K562 (cell line): ENCODE data around the gene TMEM69. TPM values are rescaled to one million over a fixed set of nuclear protein-coding genes. Genes with fewer than 3 reads are reported as not detected.

Experiments used
- ATAC-seq: fragments of 200-7000 bp; cut with Tn5 transposase; 3 replicates; pipeline ENCODE4 v1.9.1; 2020; ENCODE audit warnings: moderate library complexity
- BruUV-seq: library from RNA; stranded (reverse); fragments of 400-500 nt; replicated peaks from 2 replicates; lab custom pipeline; 2021; lab: Mats Ljungman, UMichigan
- CTCF ChIA-PET: fragments of 300-600 bp; formaldehyde crosslinking; extraction: SDS; loops from one replicate; lab custom pipeline; 2021; ENCODE audit warnings: low intra/inter-chr PET ratio; lab: Yijun Ruan, JAX
- POLR2A ChIA-PET: fragments of 300-600, 350-650 bp; sonication (Branson Sonifier 250); formaldehyde crosslinking; extraction: SDS; loops from one replicate; lab custom pipeline; 2021; ENCODE audit warnings: antibody characterized with exemption, inconsistent platforms; lab: Yijun Ruan, JAX
- DNase-seq, 4 experiments: peaks; one replicate each; pipeline versions ENCODE4 v3.0.0 to v3.0.0-alpha.2; 2011 to 2018; ENCODE audit warnings: low spot score in 3 of 4, mixed read lengths in 3 of 4; ENCODE audit errors: extremely low read depth in 1 of 4
- FAIRE-seq: peaks from 2 replicates; lab custom pipeline; 2011; peaks lifted over from hg19 to GRCh38; lab: Jason Lieb, UNC
- H2AFZ ChIP-seq: 2 replicates; pipeline ENCODE4 v1.6.0; 2011; ENCODE audit warnings: low read depth, low read length, control low read depth, inconsistent platforms
- H3K27ac ChIP-seq: fragments of 200-600 bp; 3 replicates; pipeline ENCODE4 v1.8.0; 2011; ENCODE audit warnings: low read depth, mild to moderate bottlenecking, control low read depth, inconsistent platforms, low read length, moderate library complexity, mixed read lengths; ENCODE audit errors: extremely low read depth
- H3K27me3 ChIP-seq, 2 experiments: fragments of 300-600 bp in 1 of 2; 2 replicates in 1 of 2; 3 replicates in 1 of 2; pipeline versions ENCODE4 v1.6.0 to v1.8.0; 2011; ENCODE audit warnings: inconsistent platforms in 2 of 2, low read length in 2 of 2, mild to moderate bottlenecking in 1 of 2, mixed read lengths in 1 of 2, moderate library complexity in 1 of 2; ENCODE audit not compliant: control insufficient read depth in 2 of 2, insufficient read depth in 2 of 2
- H3K36me3 ChIP-seq: fragments of 300-600 bp; 3 replicates; pipeline ENCODE4 v1.8.0; 2011; ENCODE audit warnings: mild to moderate bottlenecking, low read length, inconsistent platforms; ENCODE audit not compliant: control insufficient read depth, insufficient read depth
- H3K4me1 ChIP-seq, 2 experiments: fragments of 200-600 bp in 1 of 2; replicated peaks in 1 of 2; 2 replicates in 1 of 2; 3 replicates in 1 of 2; pipeline versions ENCODE4 v1.5.1 to v1.8.0; 2011; ENCODE audit warnings: inconsistent platforms in 2 of 2, low read length in 2 of 2, mild to moderate bottlenecking in 1 of 2, mixed read lengths in 1 of 2, moderate library complexity in 1 of 2; ENCODE audit not compliant: control insufficient read depth in 2 of 2, insufficient read depth in 2 of 2
- H3K4me2 ChIP-seq: 2 replicates; pipeline ENCODE4 v1.6.1; 2011; ENCODE audit warnings: low read length, control low read depth, inconsistent platforms, mixed read lengths; ENCODE audit not compliant: insufficient read depth
- H3K4me3 ChIP-seq: fragments of 200-600 bp; sonication (generic), shearing (Covaris generic); 2 replicates; pipeline ENCODE4 v1.5.1; 2016; ENCODE audit warnings: control low read depth, inconsistent platforms
- H3K79me2 ChIP-seq: fragments of 200-600 bp; 3 replicates; pipeline ENCODE4 v1.8.0; 2011; ENCODE audit warnings: low read length, inconsistent platforms; ENCODE audit not compliant: control insufficient read depth, insufficient read depth
- H3K9ac ChIP-seq, 2 experiments: 2 replicates each; pipeline versions ENCODE4 v1.6.0 to v1.6.1; 2011; ENCODE audit warnings: low read depth in 2 of 2, low read length in 2 of 2, control low read depth in 1 of 2, inconsistent platforms in 1 of 2, mild to moderate bottlenecking in 1 of 2, mixed read lengths in 1 of 2; ENCODE audit not compliant: insufficient read depth in 1 of 2
- H3K9me1 ChIP-seq: one replicate; pipeline ENCODE4 v1.6.0; 2011; ENCODE audit warnings: inconsistent platforms, mild to moderate bottlenecking, low read length, moderate library complexity; ENCODE audit not compliant: control insufficient read depth, insufficient read depth
- H3K9me3 ChIP-seq: replicated peaks from 2 replicates; pipeline ENCODE4 v1.5.1; 2011; ENCODE audit warnings: low read depth, low read length, inconsistent platforms; ENCODE audit not compliant: control insufficient read depth, insufficient read depth
- H4K20me1 ChIP-seq: replicated peaks from 2 replicates; pipeline ENCODE4 v1.6.1; 2011; ENCODE audit warnings: low read length, inconsistent platforms, mixed read lengths; ENCODE audit not compliant: control insufficient read depth, insufficient read depth
- FOS ChIP-seq: IDR thresholded peaks from 3 replicates; pipeline ENCODE4 v1.6.1; 2011; ENCODE audit not compliant: insufficient read length; ENCODE audit errors: extremely low read depth
- NRF1 ChIP-seq, 2 experiments: fragments of 450-650 bp; IDR thresholded peaks in 1 of 2; conservative IDR thresholded peaks in 1 of 2; 2 replicates each; pipeline ENCODE4 v1.6.1; 2014; ENCODE audit warnings: mild to moderate bottlenecking in 2 of 2
- TAL1 ChIP-seq: fragments of 450-650 bp; IDR thresholded peaks from 2 replicates; pipeline ENCODE4 v1.6.1; 2016; ENCODE audit warnings: mild to moderate bottlenecking
- USF1 ChIP-seq: sonication (generic); formaldehyde crosslinking; IDR thresholded peaks from 2 replicates; pipeline ENCODE4 v1.9.0; 2022; ENCODE audit warnings: mild to moderate bottlenecking, missing genetic modification reagents
- ZKSCAN8 ChIP-seq: fragments of 200-800 bp; sonication (Bioruptor generic); IDR thresholded peaks from 2 replicates; pipeline ENCODE4 v1.6.1; 2016; ENCODE audit warnings: missing genetic modification characterization, missing compliant biosample characterization
- ZNF561 ChIP-seq: fragments of 450-650 bp; formaldehyde crosslinking; conservative IDR thresholded peaks from 2 replicates; pipeline ENCODE4 v1.4.0; 2020; ENCODE audit warnings: mild to moderate bottlenecking, moderate library complexity
- WGBS: fragments of 100-300 bp; shearing (Covaris generic); methylation state at CpG from one replicate; pipeline ENCODE4 v1.1.6; 2016; ENCODE audit warnings: low coverage, mixed read lengths; ENCODE audit not compliant: insufficient coverage; ENCODE audit errors: missing lambda C conversion rate; 5-methylcytosine and 5-hydroxymethylcytosine counted together
- in situ Hi-C: fragments of 300-500 bp; cut with MboI; formaldehyde crosslinking; loops from 4 replicates; pipeline ENCODE4 v1.15.0; 2018; ENCODE audit warnings: inconsistent platforms, mixed read lengths
- intact Hi-C: fragments of 100-400 bp; cut with micrococcal nuclease; formaldehyde crosslinking; loops from 2 replicates; pipeline ENCODE4 v1.14.2; 2022
- polyA plus RNA-seq, 8 experiments: library from polyadenylated mRNA; depleted of rRNA in 4 of 8; stranded (reverse) in 5 of 8; unstranded in 3 of 8; fragments of >200 nt; fragmentation: Nextera tagmentation in 2 of 8; fragmentation: Illumina TruSeq in 1 of 8; extraction: Ambion mirVana in 2 of 8; extraction: Trizol in 1 of 8; gene quantifications; 2 replicates each; pipeline versions ENCODE4 v1.2.1 to v1.2.3, GENCODE V29; 2011 to 2014; ENCODE audit warnings: inconsistent platforms in 1 of 8, missing spikeins in 1 of 8
- total RNA-seq, 7 experiments: library from RNA; depleted of rRNA in 6 of 7; stranded (reverse); fragments of >200 nt in 6 of 7; fragmentation: Illumina TruSeq in 2 of 7; extraction: Trizol in 2 of 7; gene quantifications; 2 replicates each; pipeline versions ENCODE4 v1.2.1 to v1.2.3, GENCODE V29; 2011 to 2021; ENCODE audit warnings: low replicate concordance in 1 of 7

TMEM69 gene
- total and polyA plus RNA-seq, 9 of the 15 experiments (the other 6 are each of a cell fraction or from before 2014, with no cell fraction given), result 47.3 to 248 (median 103) TPM

- no peak for TF ChIP-seq ZKSCAN8
- TF ChIP-seq NRF1 (conservative IDR thresholded peaks at IDR 0.05 in 1 of 2, IDR thresholded peaks at IDR 0.05 in 1 of 2), result no peak
- TF ChIP-seq ZNF561 (CRISPR knock-in tag), result no peak
- no peak for TF ChIP-seq USF1 (CRISPR knock-in tag)
- no peak for TF ChIP-seq FOS
- no peak for TF ChIP-seq TAL1
- FAIRE-seq (no peak), ATAC-seq (peak; percentile 33), DNase-seq (no peak)
- H3K9ac ChIP-seq, result no peak overlapping the region
- no peak overlapping the region for H3K4me2 ChIP-seq
- intact Hi-C loops (no loop called here), in situ Hi-C loops (no loop called here)
- no peaks in the 10 kb centered on the region for H3K36me3 ChIP-seq
- H3K4me3 ChIP-seq, result no peak overlapping the region
- WGBS, result 68% methylated on average over 1 of the region's 1 CpG
- H3K4me1 ChIP-seq, result peaks cover 7 to 10% of the 10 kb centered on the region in 2 experiments; a peak in 4 of 5 replicates
- no peaks in the 10 kb centered on the region for H3K27me3 ChIP-seq
- no peak overlapping the region for H3K27ac ChIP-seq
- no peak overlapping the region for H2AFZ ChIP-seq
- ChIA-PET CTCF (no interaction called here), POLR2A (no interaction called here)
- H3K9me3 ChIP-seq, result no peaks in the 10 kb centered on the region
- H3K79me2 ChIP-seq, result no peaks in the 10 kb centered on the region
- BruUV-seq, result no TSS peak
- H4K20me1 ChIP-seq, result no peaks in the 10 kb centered on the region
- no peaks in the 10 kb centered on the region for H3K9me1 ChIP-seq
Observed at GRCh38 chr1:45730780-45731319, 42.9 kb downstream of the TMEM69 start.
